H9 (cell line): ENCODE measurements around the gene FCAMR. TPM values are rescaled to one million over a fixed set of nuclear protein-coding genes. Genes with fewer than 3 reads are reported as not detected.

Experiments
- DNase-seq: peaks from one replicate; pipeline ENCODE4 v3.0.0-alpha.2; 2017
- H2AFZ ChIP-seq: one replicate; pipeline ENCODE4 v1.6.1; 2013; ENCODE audit warnings: mild to moderate bottlenecking, low read length, control low read depth, moderate library complexity
- H2AK5ac ChIP-seq: 2 replicates; pipeline ENCODE4 v1.6.1; 2013; ENCODE audit warnings: low read length, control low read depth, mixed read lengths; ENCODE audit not compliant: insufficient read length
- H2BK120ac ChIP-seq: one replicate; pipeline ENCODE4 v1.6.1; 2013; ENCODE audit warnings: low read depth, mild to moderate bottlenecking, low read length, control low read depth, inconsistent platforms; ENCODE audit not compliant: poor library complexity, severe bottlenecking
- H2BK12ac ChIP-seq: 2 replicates; pipeline ENCODE4 v1.6.1; 2013; ENCODE audit warnings: low read length, control low read depth, mixed read lengths, low read depth; ENCODE audit not compliant: insufficient read length
- H2BK15ac ChIP-seq: 2 replicates; pipeline ENCODE4 v1.6.1; 2013; ENCODE audit warnings: low read depth, low read length, control low read depth
- H2BK20ac ChIP-seq: one replicate; pipeline ENCODE4 v1.6.1; 2013; ENCODE audit warnings: low read depth, mild to moderate bottlenecking, low read length, control low read depth, inconsistent platforms; ENCODE audit not compliant: poor library complexity, severe bottlenecking
- H2BK5ac ChIP-seq: 2 replicates; pipeline ENCODE4 v1.6.1; 2013; ENCODE audit warnings: low read length, control low read depth, mixed read lengths; ENCODE audit not compliant: insufficient read length
- H3K14ac ChIP-seq: 2 replicates; pipeline ENCODE4 v1.6.1; 2013; ENCODE audit warnings: low read length, control low read depth; ENCODE audit not compliant: insufficient read depth
- H3K18ac ChIP-seq: 2 replicates; pipeline ENCODE4 v1.6.1; 2013; ENCODE audit warnings: low read depth, mild to moderate bottlenecking, mixed read lengths, low read length, control low read depth; ENCODE audit not compliant: insufficient read length
- H3K23ac ChIP-seq: 2 replicates; pipeline ENCODE4 v1.6.1; 2013; ENCODE audit warnings: low read length, control low read depth, mixed read lengths, low read depth; ENCODE audit not compliant: insufficient read length
- H3K23me2 ChIP-seq: 2 replicates; pipeline ENCODE4 v1.6.1; 2013; ENCODE audit warnings: low read depth, mild to moderate bottlenecking, mixed read lengths, low read length, control low read depth; ENCODE audit not compliant: insufficient read length, poor library complexity, severe bottlenecking
- H3K27ac ChIP-seq: 2 replicates; pipeline ENCODE4 v1.5.1; 2013; ENCODE audit warnings: low read length, control low read depth, mixed read lengths, low read depth; ENCODE audit not compliant: insufficient read length
- H3K27me3 ChIP-seq: 2 replicates; pipeline ENCODE4 v1.6.1; 2013; ENCODE audit warnings: low read length, control low read depth, inconsistent platforms; ENCODE audit not compliant: insufficient read depth
- H3K4ac ChIP-seq: 2 replicates; pipeline ENCODE4 v1.6.1; 2013; ENCODE audit warnings: low read depth, mild to moderate bottlenecking, control low read depth, inconsistent platforms, low read length, moderate library complexity
- H3K4me1 ChIP-seq: 2 replicates; pipeline ENCODE4 v1.6.1; 2013; ENCODE audit warnings: low read length, control low read depth, inconsistent platforms; ENCODE audit not compliant: insufficient read depth
- H3K4me2 ChIP-seq: 2 replicates; pipeline ENCODE4 v1.6.1; 2013; ENCODE audit warnings: low read length, control low read depth, mixed read lengths; ENCODE audit not compliant: insufficient read length, insufficient read depth
- H3K56ac ChIP-seq: 2 replicates; pipeline ENCODE4 v1.6.1; 2013; ENCODE audit warnings: low read depth, mild to moderate bottlenecking, mixed read lengths, low read length, control low read depth; ENCODE audit not compliant: insufficient read length
- H3K79me1 ChIP-seq: 2 replicates; pipeline ENCODE4 v1.6.1; 2013; ENCODE audit warnings: low read depth, mild to moderate bottlenecking, moderate library complexity, low read length, control low read depth, inconsistent platforms; ENCODE audit not compliant: insufficient read depth, poor library complexity, severe bottlenecking
- H3K79me2 ChIP-seq: 2 replicates; pipeline ENCODE4 v1.6.1; 2013; ENCODE audit warnings: low read length, control low read depth, inconsistent platforms; ENCODE audit not compliant: insufficient read depth
- H3K9ac ChIP-seq: 2 replicates; pipeline ENCODE4 v1.6.1; 2013; ENCODE audit warnings: low read length, control low read depth, mixed read lengths; ENCODE audit not compliant: insufficient read length; ENCODE audit errors: extremely low read depth
- H3K9me3 ChIP-seq: one replicate; pipeline ENCODE4 v1.6.1; 2013; ENCODE audit warnings: low read depth, low read length, inconsistent platforms; ENCODE audit not compliant: control insufficient read depth
- H3T11ph ChIP-seq: one replicate; pipeline ENCODE4 v1.6.1; 2013; ENCODE audit warnings: mild to moderate bottlenecking, low read length, control low read depth, inconsistent platforms
- H4K20me1 ChIP-seq: one replicate; pipeline ENCODE4 v1.6.1; 2013; ENCODE audit not compliant: control insufficient read depth, insufficient read length, insufficient read depth
- H4K5ac ChIP-seq: 2 replicates; pipeline ENCODE4 v1.6.1; 2013; ENCODE audit warnings: low read depth, mild to moderate bottlenecking, mixed read lengths, low read length, control low read depth; ENCODE audit not compliant: insufficient read length
- H4K8ac ChIP-seq: replicated peaks from 2 replicates; pipeline ENCODE4 v1.6.1; 2013; ENCODE audit warnings: low read length, control low read depth, mixed read lengths, low read depth; ENCODE audit not compliant: insufficient read length
- H4K91ac ChIP-seq: 2 replicates; pipeline ENCODE4 v1.6.1; 2013; ENCODE audit warnings: low read depth, mild to moderate bottlenecking, moderate library complexity, mixed read lengths, low read length, control low read depth; ENCODE audit not compliant: insufficient read length
- H3K27ac Mint-ChIP-seq, 3 experiments: 2 replicates in 2 of 3; 3 replicates in 1 of 3; pipeline ENCODE4 v1.8.0; 2020 to 2021; ENCODE audit warnings: mixed read lengths in 3 of 3, mild to moderate bottlenecking in 1 of 3, moderate library complexity in 1 of 3
- H3K27me3 Mint-ChIP-seq: 2 replicates; pipeline ENCODE4 v1.8.0; 2021; ENCODE audit warnings: low read depth, mild to moderate bottlenecking, moderate library complexity, mixed read lengths
- H3K36me3 Mint-ChIP-seq, 3 experiments: 2 replicates in 2 of 3; 3 replicates in 1 of 3; pipeline ENCODE4 v1.8.0; 2020 to 2021; ENCODE audit warnings: low read depth in 3 of 3, mixed read lengths in 3 of 3; ENCODE audit not compliant: insufficient read depth in 1 of 3
- H3K4me1 Mint-ChIP-seq, 2 experiments: 2 replicates each; pipeline ENCODE4 v1.8.0; 2020; ENCODE audit warnings: mixed read lengths in 2 of 2
- H3K4me3 Mint-ChIP-seq, 2 experiments: 2 replicates in 1 of 2; 3 replicates in 1 of 2; pipeline ENCODE4 v1.8.0; 2020 to 2021; ENCODE audit warnings: mild to moderate bottlenecking in 2 of 2, mixed read lengths in 2 of 2, moderate library complexity in 1 of 2
- H3K9me3 Mint-ChIP-seq, 2 experiments: 2 replicates in 1 of 2; 3 replicates in 1 of 2; pipeline ENCODE4 v1.8.0; 2020; ENCODE audit warnings: mild to moderate bottlenecking in 2 of 2, mixed read lengths in 2 of 2, moderate library complexity in 1 of 2
- WGBS: extraction: QIAGEN DNeasy Blood & Tissue Kit; methylation state at CpG from one replicate; pipeline ENCODE4 v1.1.7; 2013; ENCODE audit warnings: missing lambda C conversion rate, low lambda C conversion rate, mixed read lengths; ENCODE audit not compliant: insufficient read length; ENCODE audit errors: extremely low coverage; 5-methylcytosine and 5-hydroxymethylcytosine counted together
- total RNA-seq: library from RNA; stranded (reverse); gene quantifications from 2 replicates; pipeline ENCODE4 v1.2.1, GENCODE V29; 2021
- TF ChIP-seq, protein P1 (sequence below): fragments of 200-600 bp; sonication (generic); conservative IDR thresholded peaks from 3 replicates; pipeline ENCODE4 v1.8.0; 2021; ENCODE audit warnings: antibody characterized with exemption, mild to moderate bottlenecking

Gene FCAMR
- total RNA-seq, 1 experiment from 2014 or later, result not detected

DNA sequence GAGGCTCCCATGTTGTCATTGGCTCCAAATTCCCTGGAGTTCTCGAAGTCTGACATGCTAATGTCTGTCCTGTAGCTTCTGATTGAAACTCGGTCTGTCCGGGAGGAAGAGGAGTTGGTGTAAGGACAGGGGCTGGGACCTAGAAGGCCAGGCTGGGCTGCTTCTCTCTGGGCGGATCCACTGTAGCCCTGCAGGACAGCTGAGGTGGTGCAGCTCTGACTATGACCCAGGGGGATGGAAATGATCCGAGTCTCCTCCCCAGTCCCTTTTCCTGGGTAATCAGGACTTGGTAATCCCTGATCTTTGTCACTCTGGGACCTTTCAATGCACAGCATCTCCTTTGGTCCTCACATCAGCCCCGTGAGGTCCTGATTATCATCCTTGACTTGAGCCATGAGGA lies 38.6 kb downstream of the FCAMR start:
- Histone ChIP-seq H2BK15ac (no peak overlapping the region), H2AK5ac (no peak overlapping the region), H3K18ac (no peak overlapping the region), H4K5ac (no peak overlapping the region), H3K14ac (no peak overlapping the region), H3K9me3 (no peaks in the 10 kb centered on the region), H3K79me2 (no peaks in the 10 kb centered on the region), H3K23ac (no peak overlapping the region), H3K27ac (no peak overlapping the region), H2BK5ac (no peak overlapping the region), H4K91ac (no peak overlapping the region), H2AFZ (no peak overlapping the region), H2BK12ac (no peak overlapping the region), H3K4ac (no peak overlapping the region), H3K4me2 (no peak overlapping the region), H3K9ac (no peak overlapping the region), H3K79me1 (no peaks in the 10 kb centered on the region), H3K27me3 (no peaks in the 10 kb centered on the region), H3K4me1 (no peaks in the 10 kb centered on the region), H3T11ph (no peak overlapping the region), H2BK20ac (no peak overlapping the region), H2BK120ac (no peak overlapping the region), H3K56ac (no peak overlapping the region), H3K23me2 (no peaks in the 10 kb centered on the region), H4K8ac (no peak overlapping the region), H4K20me1 (no peaks in the 10 kb centered on the region)
- Mint-ChIP-seq H3K4me3 (no peak overlapping the region), H3K36me3 (no peaks in the 10 kb centered on the region), H3K9me3 (no peaks in the 10 kb centered on the region), H3K4me1 (peaks cover 2 to 3% of the 10 kb centered on the region in 2 experiments; a peak in 2 of 4 replicates), H3K27ac (no peak overlapping the region), H3K27me3 (peaks cover 4% of the 10 kb centered on the region; the same call in 1 of the 2 replicates)
- TF ChIP-seq, protein P1, sequence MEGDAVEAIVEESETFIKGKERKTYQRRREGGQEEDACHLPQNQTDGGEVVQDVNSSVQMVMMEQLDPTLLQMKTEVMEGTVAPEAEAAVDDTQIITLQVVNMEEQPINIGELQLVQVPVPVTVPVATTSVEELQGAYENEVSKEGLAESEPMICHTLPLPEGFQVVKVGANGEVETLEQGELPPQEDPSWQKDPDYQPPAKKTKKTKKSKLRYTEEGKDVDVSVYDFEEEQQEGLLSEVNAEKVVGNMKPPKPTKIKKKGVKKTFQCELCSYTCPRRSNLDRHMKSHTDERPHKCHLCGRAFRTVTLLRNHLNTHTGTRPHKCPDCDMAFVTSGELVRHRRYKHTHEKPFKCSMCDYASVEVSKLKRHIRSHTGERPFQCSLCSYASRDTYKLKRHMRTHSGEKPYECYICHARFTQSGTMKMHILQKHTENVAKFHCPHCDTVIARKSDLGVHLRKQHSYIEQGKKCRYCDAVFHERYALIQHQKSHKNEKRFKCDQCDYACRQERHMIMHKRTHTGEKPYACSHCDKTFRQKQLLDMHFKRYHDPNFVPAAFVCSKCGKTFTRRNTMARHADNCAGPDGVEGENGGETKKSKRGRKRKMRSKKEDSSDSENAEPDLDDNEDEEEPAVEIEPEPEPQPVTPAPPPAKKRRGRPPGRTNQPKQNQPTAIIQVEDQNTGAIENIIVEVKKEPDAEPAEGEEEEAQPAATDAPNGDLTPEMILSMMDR, result peak; percentile 48
- whole genome bisulfite sequencing, result no CpG with 5 or more reads among the region's 6 CpGs
- DNase-seq, result peak; percentile 61
